Measurements from ENCODE around the gene EHMT1. TPM values are rescaled to one million over a fixed set of nuclear protein-coding genes. Genes with fewer than 3 reads are reported as not detected.
"Not testable (repeated sequence)": the region's sequence is repeated elsewhere in the genome, so short reads cannot be mapped to it uniquely, and the experiment has no call there.

EHMT1 gene
- total and polyA plus RNA-seq, 2 of the 13 experiments (the other 11 are each of a cell fraction or from before 2014, with no cell fraction given), result 23.0 to 27.1 TPM

DNA sequence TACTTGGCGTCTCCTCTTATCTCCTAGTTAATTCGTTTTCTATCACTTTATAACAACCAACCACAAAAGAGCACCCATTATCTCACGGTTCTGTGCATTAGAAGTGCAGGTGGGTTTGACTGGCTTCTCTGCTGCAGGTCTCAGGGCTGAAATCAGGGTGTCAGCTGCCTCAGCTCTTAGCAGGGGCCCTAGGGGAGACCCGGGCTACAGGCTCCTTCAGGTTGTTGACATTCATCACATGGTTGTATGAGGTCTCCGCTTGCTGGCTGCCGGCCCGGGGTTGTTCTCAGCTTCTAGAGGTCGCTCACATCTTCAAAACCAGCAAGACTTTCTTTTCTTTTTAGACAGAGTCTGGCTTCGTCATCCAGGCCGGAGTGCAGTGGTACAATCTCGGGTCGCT, 25.6 kb upstream of the EHMT1 start:
- POLR2A ChIA-PET, result no interaction called here
- Histone ChIP-seq H3K79me2 (ENCODE audit: insufficient read depth, low read length) (peaks cover 15% of the 10 kb centered on the region), H3K36me3 (replicated peaks in 1 of 2; ENCODE audit: control insufficient read depth in 1 of 2, insufficient read depth in 2 of 2, low read length in 2 of 2) (peaks cover 0 to 5% of the 10 kb centered on the region in 2 experiments; a peak in 1 of 5 replicates), H3K4me1 (ENCODE audit: insufficient read depth, low read length) (peaks cover 46% of the 10 kb centered on the region), H3K9me3 (ENCODE audit: low read length) (no peaks in the 10 kb centered on the region), H2AFZ (ENCODE audit: low read length) (no peak overlapping the region), H3K4me3 (replicated peaks in 1 of 3; ENCODE audit: insufficient read depth in 1 of 3, low read depth in 2 of 3, low read length in 3 of 3) (no peak overlapping the region), H4K20me1 (ENCODE audit: insufficient read depth, low read length) (no peaks in the 10 kb centered on the region), H3K9ac (ENCODE audit: insufficient read depth, low read depth, low read length) (no peak overlapping the region), H3K27ac (ENCODE audit: extremely low read length, insufficient read depth, low read length) (no peak overlapping the region), H3K4me2 (ENCODE audit: low read depth, low read length) (0 out of 2 replicates have a peak overlapping the region, but pooled peaks have one; percentile 19), H3K27me3 (ENCODE audit: control insufficient read depth in 1 of 2, insufficient read depth in 2 of 2, low read length in 2 of 2) (no peaks in the 10 kb centered on the region)
- in situ Hi-C loops (cut with HindIII; ENCODE audit: extremely low pct_ligation_motif_present, low pct_unique_long_range_greater_than_20kb), result no loop called here
- DNase-seq (ENCODE audit: low spot score) (no peak), ATAC-seq (no peak), FAIRE-seq (no peak)
- BruUV-seq (replicated peaks), result no TSS peak
- CTCF ChIA-PET (ENCODE audit: low intra/inter-chr PET ratio, low total read pairs), result no interaction called here
- WGBS (ENCODE audit: low lambda C conversion rate), result 64% methylated on average over 12 of the region's 12 CpGs
- intact Hi-C loops (cut with micrococcal nuclease; ENCODE audit: unreplicated experiment), result no loop called here
- TF ChIP-seq NR3C1 (CRISPR knock-in tag; IDR thresholded peaks at IDR 0.05) (no peak), RBM22 (optimal IDR thresholded peaks at IDR 0.05; ENCODE audit: low read length) (no peak)

DNA sequence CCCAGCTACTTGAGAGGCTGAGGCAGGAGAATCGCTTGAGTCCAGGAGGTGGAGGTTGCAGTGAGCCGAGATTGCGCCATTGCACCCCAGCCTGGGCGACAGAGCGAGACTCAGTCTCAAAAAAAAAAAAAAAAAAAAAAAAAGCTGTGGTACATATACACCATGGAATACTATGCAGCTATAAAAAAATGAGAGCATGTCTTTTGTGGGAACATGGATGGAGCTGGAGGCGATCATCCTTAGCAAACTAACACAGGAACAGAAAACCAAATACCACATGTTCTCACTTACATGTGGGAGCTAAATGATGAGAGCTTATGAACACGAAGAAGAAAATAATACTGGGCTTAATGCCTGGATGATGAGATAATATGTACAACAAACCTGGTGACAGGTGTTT, 22.2 kb upstream of the EHMT1 start:
- H3K9me3 ChIP-seq (ENCODE audit: low read length); FAIRE-seq; H3K4me3 ChIP-seq (replicated peaks in 1 of 3; ENCODE audit: insufficient read depth in 1 of 3, low read depth in 2 of 3, low read length in 3 of 3); BruUV-seq (replicated peaks); H2AFZ ChIP-seq (ENCODE audit: low read length); intact Hi-C loops (cut with micrococcal nuclease; ENCODE audit: unreplicated experiment); H3K4me2 ChIP-seq (ENCODE audit: low read depth, low read length); H3K9ac ChIP-seq (ENCODE audit: insufficient read depth, low read depth, low read length); in situ Hi-C loops (cut with HindIII; ENCODE audit: extremely low pct_ligation_motif_present, low pct_unique_long_range_greater_than_20kb); DNase-seq (ENCODE audit: low spot score); POLR2A ChIA-PET; CTCF ChIA-PET (ENCODE audit: low intra/inter-chr PET ratio, low total read pairs); H3K36me3 ChIP-seq (replicated peaks in 1 of 2; ENCODE audit: control insufficient read depth in 1 of 2, insufficient read depth in 2 of 2, low read length in 2 of 2); H3K27ac ChIP-seq (ENCODE audit: extremely low read length, insufficient read depth, low read length); H3K79me2 ChIP-seq (ENCODE audit: insufficient read depth, low read length); ATAC-seq; H3K27me3 ChIP-seq (ENCODE audit: control insufficient read depth in 1 of 2, insufficient read depth in 2 of 2, low read length in 2 of 2); H4K20me1 ChIP-seq (ENCODE audit: insufficient read depth, low read length): not testable (repeated sequence)
- 51% methylated on average over 7 of the region's 7 CpGs for WGBS (ENCODE audit: low lambda C conversion rate)
- H3K4me1 ChIP-seq (ENCODE audit: insufficient read depth, low read length), result peaks cover 40% of the 10 kb centered on the region

Measured in HepG2 (cell line).